GM18508 (cell line): ENCODE data around the gene DRD3.
A peak's percentile ranks its signal among the peaks of the same experiment; 100 is the strongest.

Source experiments
- ATAC-seq: cut with Tn5 transposase; IDR thresholded peaks from one replicate; pipeline ENCODE4 v1.9.1; 2021; ENCODE audit warnings: moderate number of reproducible peaks; ENCODE audit not compliant: insufficient read depth, unreplicated experiment

Gene DRD3

GRCh38 chr3:114186501-114186900 is 7.6 kb upstream of the DRD3 start:
- ATAC-seq = no peak

- ATAC-seq = no peak
Measured at GRCh38 chr3:114179575-114179974, 723 bp upstream of the DRD3 start.

- ATAC-seq = no peak
Measured at GRCh38 chr3:114176890-114177289, 2.0 kb downstream of the DRD3 start.

- no peak for ATAC-seq
Measured at GRCh38 chr3:114176487-114176886, 2.4 kb downstream of the DRD3 start.

- ATAC-seq = no peak
Measured at GRCh38 chr3:114175204-114175987, 3.5 kb downstream of the DRD3 start.

GRCh38 chr3:114171677-114172076 is 7.2 kb downstream of the DRD3 start:
- ATAC-seq = no peak

GRCh38 chr3:114168150-114168549 is 10.7 kb downstream of the DRD3 start:
- ATAC-seq = no peak

GRCh38 chr3:114157321-114157720 is 21.5 kb downstream of the DRD3 start:
- ATAC-seq = no peak

GRCh38 chr3:114155370-114155821 is 23.5 kb downstream of the DRD3 start:
- no peak for ATAC-seq

- no peak for ATAC-seq
Measured at GRCh38 chr3:114154321-114154821, 24.5 kb downstream of the DRD3 start.

- ATAC-seq = peak; percentile 60
Measured at GRCh38 chr3:114152519-114153151, 26.2 kb downstream of the DRD3 start.

GRCh38 chr3:114151091-114151490 is 27.8 kb downstream of the DRD3 start:
- no peak for ATAC-seq

- no peak for ATAC-seq
Measured at GRCh38 chr3:114147251-114147650, 31.6 kb downstream of the DRD3 start.

- ATAC-seq = no peak
Measured at GRCh38 chr3:114144909-114145688, 33.8 kb downstream of the DRD3 start.

- ATAC-seq = no peak
Measured at GRCh38 chr3:114143817-114144216, 35.0 kb downstream of the DRD3 start.

GRCh38 chr3:114139836-114140235 is 39.0 kb downstream of the DRD3 start:
- ATAC-seq = no peak

GRCh38 chr3:114133947-114134346 is 44.9 kb downstream of the DRD3 start:
- ATAC-seq = no peak

- ATAC-seq = no peak
Measured at GRCh38 chr3:114132500-114132899, 46.4 kb downstream of the DRD3 start.

GRCh38 chr3:114128826-114129225 is 50.0 kb downstream of the DRD3 start:
- ATAC-seq = no peak

GRCh38 chr3:114128231-114128630 is 50.6 kb downstream of the DRD3 start:
- no peak for ATAC-seq

GRCh38 chr3:114127517-114127916 is 51.3 kb downstream of the DRD3 start:
- no peak for ATAC-seq
